ENCODE measurements around the gene IDH2.

GRCh38 chr15:90145761-90146160 lies 43.5 kb upstream of the IDH2 start:
- TF ChIP-seq, protein P1, sequence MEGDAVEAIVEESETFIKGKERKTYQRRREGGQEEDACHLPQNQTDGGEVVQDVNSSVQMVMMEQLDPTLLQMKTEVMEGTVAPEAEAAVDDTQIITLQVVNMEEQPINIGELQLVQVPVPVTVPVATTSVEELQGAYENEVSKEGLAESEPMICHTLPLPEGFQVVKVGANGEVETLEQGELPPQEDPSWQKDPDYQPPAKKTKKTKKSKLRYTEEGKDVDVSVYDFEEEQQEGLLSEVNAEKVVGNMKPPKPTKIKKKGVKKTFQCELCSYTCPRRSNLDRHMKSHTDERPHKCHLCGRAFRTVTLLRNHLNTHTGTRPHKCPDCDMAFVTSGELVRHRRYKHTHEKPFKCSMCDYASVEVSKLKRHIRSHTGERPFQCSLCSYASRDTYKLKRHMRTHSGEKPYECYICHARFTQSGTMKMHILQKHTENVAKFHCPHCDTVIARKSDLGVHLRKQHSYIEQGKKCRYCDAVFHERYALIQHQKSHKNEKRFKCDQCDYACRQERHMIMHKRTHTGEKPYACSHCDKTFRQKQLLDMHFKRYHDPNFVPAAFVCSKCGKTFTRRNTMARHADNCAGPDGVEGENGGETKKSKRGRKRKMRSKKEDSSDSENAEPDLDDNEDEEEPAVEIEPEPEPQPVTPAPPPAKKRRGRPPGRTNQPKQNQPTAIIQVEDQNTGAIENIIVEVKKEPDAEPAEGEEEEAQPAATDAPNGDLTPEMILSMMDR (IDR thresholded peaks at IDR 0.05) = no peak
- TF ChIP-seq POLR2A (IDR thresholded peaks at IDR 0.05) = no peak
